Measurements from ENCODE around the gene LRCH4. TPM values are rescaled to one million over a fixed set of nuclear protein-coding genes. Genes with fewer than 3 reads are reported as not detected.

The LRCH4 gene
- total and polyA plus RNA-seq, 2 of the 13 experiments (the other 11 are each of a cell fraction or from before 2014, with no cell fraction given): 7.0 to 9.3 TPM

- TF ChIP-seq ZNF512B (CRISPR knock-in tag; IDR thresholded peaks at IDR 0.05; ENCODE audit: borderline replicate concordance) (no peak), GABPA (IDR thresholded peaks at IDR 0.05; ENCODE audit: low read depth, low read length) (no peak), GABPA (CRISPR knock-in tag; IDR thresholded peaks at IDR 0.05; ENCODE audit: low read depth) (no peak), HHEX (CRISPR knock-in tag; IDR thresholded peaks at IDR 0.05) (no peak), HBP1 (CRISPR knock-in tag; IDR thresholded peaks at IDR 0.05; ENCODE audit: low read depth) (no peak), ZNF577 (CRISPR knock-in tag; IDR thresholded peaks at IDR 0.05; ENCODE audit: borderline replicate concordance, low read depth) (no peak), PATZ1 (CRISPR knock-in tag; IDR thresholded peaks at IDR 0.05) (peak; percentile 50), HNRNPL (IDR thresholded peaks at IDR 0.05; ENCODE audit: low read depth, low read length) (peak; percentile 93)
- TF ChIP-seq, protein P1, sequence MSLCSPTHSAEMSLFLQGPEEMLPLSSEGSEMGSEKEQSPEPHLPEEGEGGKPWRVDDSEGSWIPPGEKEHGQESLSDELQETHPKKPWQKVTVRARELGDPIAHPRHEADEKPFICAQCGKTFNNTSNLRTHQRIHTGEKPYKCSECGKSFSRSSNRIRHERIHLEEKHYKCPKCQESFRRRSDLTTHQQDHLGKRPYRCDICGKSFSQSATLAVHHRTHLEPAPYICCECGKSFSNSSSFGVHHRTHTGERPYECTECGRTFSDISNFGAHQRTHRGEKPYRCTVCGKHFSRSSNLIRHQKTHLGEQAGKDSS (CRISPR knock-in tag; IDR thresholded peaks at IDR 0.05; ENCODE audit: borderline replicate concordance, low read depth): no peak
Measured at GRCh38 chr7:100599911-100600729, 14.2 kb upstream of the LRCH4 start (continued).

All from HepG2 (cell line).